Smooth muscle cell (in vitro differentiated cells): ENCODE results near the gene TXNIP. TPM values are rescaled to one million over a fixed set of nuclear protein-coding genes. Genes with fewer than 3 reads are reported as not detected.

Experiments used
- DNase-seq: peaks from one replicate; lab custom pipeline; 2025; ENCODE audit not compliant: unreplicated experiment; lab: John Stamatoyannopoulos, UW
- H2AFZ ChIP-seq: fragments of 200-600 bp; sonication (generic); 2 replicates; pipeline ENCODE4 v1.6.0; 2016; ENCODE audit warnings: antibody characterized with exemption, low read depth, mild to moderate bottlenecking
- H3F3A ChIP-seq: fragments of 200-600 bp; sonication (generic); 2 replicates; pipeline ENCODE4 v1.6.0; 2017; ENCODE audit warnings: antibody characterized with exemption, low read depth
- H3K27ac ChIP-seq: fragments of 200-600 bp; sonication (generic); 2 replicates; pipeline ENCODE4 v1.5.1; 2016; ENCODE audit warnings: low read depth, mild to moderate bottlenecking
- H3K27me3 ChIP-seq: fragments of 200-600 bp; sonication (generic); 2 replicates; pipeline ENCODE4 v1.6.1; 2016; ENCODE audit warnings: low read depth, mild to moderate bottlenecking
- H3K36me3 ChIP-seq: fragments of 200-600 bp; sonication (generic); 2 replicates; pipeline ENCODE4 v1.5.1; 2016; ENCODE audit warnings: low read depth
- H3K4me1 ChIP-seq: fragments of 200-600 bp; sonication (generic); 2 replicates; pipeline ENCODE4 v1.5.1; 2016; ENCODE audit warnings: low read depth
- H3K4me2 ChIP-seq: fragments of 200-600 bp; sonication (generic); 2 replicates; pipeline ENCODE4 v1.6.0; 2016; ENCODE audit warnings: mild to moderate bottlenecking
- H3K4me3 ChIP-seq: fragments of 200-600 bp; sonication (generic); 2 replicates; pipeline ENCODE4 v1.5.1; 2016; ENCODE audit warnings: mild to moderate bottlenecking
- H3K79me2 ChIP-seq: fragments of 200-600 bp; sonication (generic); 2 replicates; pipeline ENCODE4 v1.6.0; 2016; ENCODE audit warnings: low read depth, mild to moderate bottlenecking
- H3K9ac ChIP-seq: fragments of 200-600 bp; sonication (generic); 2 replicates; pipeline ENCODE4 v1.6.0; 2016; ENCODE audit warnings: low read depth
- H3K9me3 ChIP-seq: fragments of 200-600 bp; sonication (generic); replicated peaks from 2 replicates; pipeline ENCODE4 v1.5.1; 2016; ENCODE audit warnings: low read depth
- H4K20me1 ChIP-seq: fragments of 200-600 bp; sonication (generic); 2 replicates; pipeline ENCODE4 v1.6.0; 2016; ENCODE audit warnings: low read depth
- WGBS: methylation state at CpG from one replicate; pipeline ENCODE4 v1.1.7; 2016; ENCODE audit warnings: low lambda C conversion rate; 5-methylcytosine and 5-hydroxymethylcytosine counted together
- polyA plus RNA-seq: library from polyadenylated mRNA; unstranded; fragments of >200 nt; fragmentation: Nextera tagmentation; extraction: Ambion mirVana; gene quantifications from 2 replicates; pipeline ENCODE4 v1.2.1, GENCODE V29; 2016
- total RNA-seq: library from RNA; depleted of rRNA; stranded (reverse); fragments of >200 nt; gene quantifications from 2 replicates; pipeline ENCODE4 v1.2.3, GENCODE V29; 2014
- TF ChIP-seq, protein P1 (sequence below): fragments of 200-600 bp; sonication (generic); IDR thresholded peaks from 2 replicates; pipeline ENCODE4 v1.5.1; 2017; ENCODE audit warnings: borderline replicate concordance, mild to moderate bottlenecking, antibody characterized with exemption; ENCODE audit not compliant: insufficient read depth, poor library complexity, severe bottlenecking

Gene TXNIP
- total and polyA plus RNA-seq, 2 experiments from 2014 or later: 206 to 384 TPM

DNA sequence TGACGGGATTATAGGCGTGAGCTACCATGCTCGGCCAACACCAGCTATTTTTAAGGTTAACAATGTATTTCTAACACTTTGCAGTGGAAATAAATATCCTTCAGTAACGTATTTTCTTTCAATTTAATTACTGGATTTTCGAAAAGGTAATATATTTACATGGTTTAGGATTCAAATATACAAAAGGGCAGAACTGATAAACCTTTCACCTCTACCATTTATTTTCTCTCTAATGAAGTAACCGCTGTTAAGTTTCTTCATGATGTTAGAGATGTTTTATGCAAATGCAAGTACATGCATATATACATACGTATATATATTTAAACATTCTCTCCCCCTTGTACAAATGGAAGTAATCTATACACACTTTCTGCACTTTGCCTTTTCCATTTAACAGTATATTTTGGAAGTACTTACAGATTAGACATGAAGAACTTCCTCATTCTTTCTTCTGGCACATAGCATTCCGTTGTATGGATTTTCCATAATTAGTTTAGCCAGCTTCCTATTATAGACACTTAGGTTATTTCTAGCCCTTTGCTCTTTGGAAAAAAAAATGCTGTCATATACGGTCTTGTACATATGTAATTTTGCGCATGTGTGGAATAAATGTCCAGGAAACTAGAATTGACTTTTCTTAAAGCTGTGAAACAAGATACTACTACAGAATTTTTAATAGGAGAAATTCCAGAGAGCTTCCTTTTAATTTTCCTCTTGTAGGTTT, 40.0 kb upstream of the TXNIP start:
- TF ChIP-seq, protein P1, sequence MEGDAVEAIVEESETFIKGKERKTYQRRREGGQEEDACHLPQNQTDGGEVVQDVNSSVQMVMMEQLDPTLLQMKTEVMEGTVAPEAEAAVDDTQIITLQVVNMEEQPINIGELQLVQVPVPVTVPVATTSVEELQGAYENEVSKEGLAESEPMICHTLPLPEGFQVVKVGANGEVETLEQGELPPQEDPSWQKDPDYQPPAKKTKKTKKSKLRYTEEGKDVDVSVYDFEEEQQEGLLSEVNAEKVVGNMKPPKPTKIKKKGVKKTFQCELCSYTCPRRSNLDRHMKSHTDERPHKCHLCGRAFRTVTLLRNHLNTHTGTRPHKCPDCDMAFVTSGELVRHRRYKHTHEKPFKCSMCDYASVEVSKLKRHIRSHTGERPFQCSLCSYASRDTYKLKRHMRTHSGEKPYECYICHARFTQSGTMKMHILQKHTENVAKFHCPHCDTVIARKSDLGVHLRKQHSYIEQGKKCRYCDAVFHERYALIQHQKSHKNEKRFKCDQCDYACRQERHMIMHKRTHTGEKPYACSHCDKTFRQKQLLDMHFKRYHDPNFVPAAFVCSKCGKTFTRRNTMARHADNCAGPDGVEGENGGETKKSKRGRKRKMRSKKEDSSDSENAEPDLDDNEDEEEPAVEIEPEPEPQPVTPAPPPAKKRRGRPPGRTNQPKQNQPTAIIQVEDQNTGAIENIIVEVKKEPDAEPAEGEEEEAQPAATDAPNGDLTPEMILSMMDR: no peak

DNA sequence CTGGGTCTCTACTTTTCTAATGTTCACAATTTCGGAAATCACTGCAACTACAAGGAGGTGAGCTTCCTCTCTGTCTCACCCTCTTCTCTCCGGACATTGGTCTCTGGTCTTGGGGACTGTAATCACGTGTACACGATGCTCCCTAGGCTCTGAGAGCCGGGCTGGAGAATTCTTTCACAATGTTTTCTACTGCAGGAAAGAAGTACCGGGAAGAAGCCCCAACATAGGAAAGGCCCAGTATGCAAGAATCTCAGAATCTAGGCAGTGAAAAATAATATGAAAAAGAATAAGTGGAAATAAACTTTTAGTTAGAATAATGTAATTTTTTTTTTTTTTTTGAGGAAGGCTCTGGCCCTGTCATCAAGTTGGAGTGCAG, 38.7 kb upstream of the TXNIP start:
- H4K20me1 ChIP-seq: no peaks in the 10 kb centered on the region
- H3K9ac ChIP-seq: no peak overlapping the region
- 29% methylated on average over 6 of the region's 6 CpGs for WGBS
- H3F3A ChIP-seq: peaks cover 14% of the 10 kb centered on the region
- TF ChIP-seq, protein P1: no peak
- no peaks in the 10 kb centered on the region for H3K4me1 ChIP-seq
- no peak for DNase-seq
- no peaks in the 10 kb centered on the region for H3K36me3 ChIP-seq
- no peaks in the 10 kb centered on the region for H3K79me2 ChIP-seq
- peak overlapping the region; percentile 91 for H3K4me2 ChIP-seq
- H3K27me3 ChIP-seq: no peaks in the 10 kb centered on the region
- peak overlapping the region; percentile 54 for H3K4me3 ChIP-seq
- H3K9me3 ChIP-seq: no peaks in the 10 kb centered on the region
- peak overlapping the region; percentile 2 for H3K27ac ChIP-seq
- H2AFZ ChIP-seq: peak overlapping the region; percentile 10

More for the DNA sequence above, 40.0 kb upstream of the TXNIP start:
- Histone ChIP-seq H2AFZ (no peak overlapping the region), H4K20me1 (no peaks in the 10 kb centered on the region), H3K79me2 (no peaks in the 10 kb centered on the region), H3K9me3 (no peaks in the 10 kb centered on the region), H3K4me1 (no peaks in the 10 kb centered on the region), H3K36me3 (no peaks in the 10 kb centered on the region), H3K27ac (peak overlapping the region; percentile 79), H3K27me3 (no peaks in the 10 kb centered on the region), H3K4me2 (peak overlapping the region; percentile 91), H3K9ac (no peak overlapping the region), H3K4me3 (peak overlapping the region; percentile 54), H3F3A (peaks cover 14% of the 10 kb centered on the region)
- no peak for DNase-seq
- WGBS: 20% methylated on average over 10 of the region's 10 CpGs

DNA sequence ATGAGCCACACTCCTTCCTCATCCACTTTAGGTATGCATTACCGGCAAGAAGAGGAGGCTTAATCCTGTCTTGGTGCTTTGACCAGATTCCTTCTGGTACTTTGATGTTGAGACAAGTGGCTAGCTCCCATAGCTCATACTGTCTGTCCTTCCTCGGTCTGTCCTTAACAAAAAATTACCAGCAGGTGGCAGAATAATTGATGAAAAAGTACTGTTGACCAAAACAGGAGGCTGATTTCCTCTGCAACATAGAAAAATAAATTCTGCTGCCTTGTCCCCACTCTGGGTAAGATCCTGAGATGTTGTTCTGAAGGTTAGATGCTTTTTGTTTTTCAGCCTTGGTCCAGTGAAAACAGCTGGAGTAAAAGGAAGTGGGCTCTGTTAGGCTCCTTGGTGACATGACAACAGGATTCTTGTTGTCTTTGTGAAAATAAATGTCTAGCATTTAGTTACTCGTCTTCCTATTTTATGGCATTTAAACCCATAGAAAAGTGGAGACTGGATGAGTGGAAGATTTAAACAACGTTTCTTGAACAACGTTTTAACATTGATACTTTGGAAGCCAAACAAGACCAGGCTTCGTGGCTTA, 36.3 kb upstream of the TXNIP start:
- no peak overlapping the region for H2AFZ ChIP-seq

More for the DNA sequence above, 36.3 kb upstream of the TXNIP start:
- H3K4me2 ChIP-seq: no peak overlapping the region
- no peaks in the 10 kb centered on the region for H3K4me1 ChIP-seq
- WGBS: 60% methylated on average over 6 of the region's 6 CpGs
- no peaks in the 10 kb centered on the region for H3K36me3 ChIP-seq
- TF ChIP-seq, protein P1: peak; percentile 45
- peaks cover 13% of the 10 kb centered on the region for H3F3A ChIP-seq
- H3K27ac ChIP-seq: no peak overlapping the region
- no peak overlapping the region for H3K4me3 ChIP-seq
- no peak for DNase-seq
- H4K20me1 ChIP-seq: no peaks in the 10 kb centered on the region
- H3K9me3 ChIP-seq: no peaks in the 10 kb centered on the region
- no peaks in the 10 kb centered on the region for H3K27me3 ChIP-seq
- H3K9ac ChIP-seq: no peak overlapping the region
- H3K79me2 ChIP-seq: no peaks in the 10 kb centered on the region
